H7 (cell line): ENCODE results near the gene DLX3. TPM values are rescaled to one million over a fixed set of nuclear protein-coding genes. Genes with fewer than 3 reads are reported as not detected.

Experiments
- DNase-seq: peaks from one replicate; pipeline ENCODE4 v3.0.0; 2012
- H3K27me3 ChIP-seq: 2 replicates; pipeline ENCODE4 v1.6.0; 2011; ENCODE audit warnings: mild to moderate bottlenecking, low read length; ENCODE audit not compliant: control insufficient read depth, insufficient read depth
- H3K36me3 ChIP-seq: replicated peaks from 2 replicates; pipeline ENCODE4 v1.5.1; 2011; ENCODE audit warnings: low read length; ENCODE audit not compliant: control insufficient read depth, insufficient read depth
- H3K4me3 ChIP-seq: 2 replicates; pipeline ENCODE4 v1.5.1; 2011; ENCODE audit warnings: low read depth, mild to moderate bottlenecking, control low read depth, low read length, moderate library complexity; ENCODE audit not compliant: insufficient read depth
- total RNA-seq: library from RNA; depleted of rRNA; stranded (reverse); fragments of >200 nt; shearing (Covaris generic); gene quantifications from 2 replicates; pipeline ENCODE4 v1.2.3, GENCODE V29; 2014

The DLX3 gene
- total RNA-seq, 1 experiment from 2014 or later = not detected

DNA sequence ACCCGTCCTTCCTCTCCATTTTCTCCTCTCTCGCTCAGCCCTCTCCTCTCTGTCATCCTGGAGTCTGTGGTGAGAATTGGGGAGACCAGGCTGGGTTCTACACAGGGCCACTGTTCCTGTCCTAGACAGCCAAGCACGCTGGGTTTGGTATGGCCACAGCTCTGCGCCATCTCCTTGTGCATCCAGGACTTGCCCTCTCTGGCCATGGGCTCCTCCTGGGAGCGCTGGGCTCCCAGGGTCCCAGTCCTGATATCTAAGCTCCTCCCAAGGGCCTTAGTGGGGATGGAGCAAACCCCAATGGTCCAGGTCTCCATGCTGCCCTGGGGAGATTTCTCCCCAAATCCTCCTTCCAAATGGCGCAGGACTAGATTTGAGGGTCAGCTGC is 33.7 kb upstream of the DLX3 start:
- Histone ChIP-seq H3K27me3 (no peaks in the 10 kb centered on the region), H3K36me3 (no peaks in the 10 kb centered on the region), H3K4me3 (no peak overlapping the region)
- no peak for DNase-seq

DNA sequence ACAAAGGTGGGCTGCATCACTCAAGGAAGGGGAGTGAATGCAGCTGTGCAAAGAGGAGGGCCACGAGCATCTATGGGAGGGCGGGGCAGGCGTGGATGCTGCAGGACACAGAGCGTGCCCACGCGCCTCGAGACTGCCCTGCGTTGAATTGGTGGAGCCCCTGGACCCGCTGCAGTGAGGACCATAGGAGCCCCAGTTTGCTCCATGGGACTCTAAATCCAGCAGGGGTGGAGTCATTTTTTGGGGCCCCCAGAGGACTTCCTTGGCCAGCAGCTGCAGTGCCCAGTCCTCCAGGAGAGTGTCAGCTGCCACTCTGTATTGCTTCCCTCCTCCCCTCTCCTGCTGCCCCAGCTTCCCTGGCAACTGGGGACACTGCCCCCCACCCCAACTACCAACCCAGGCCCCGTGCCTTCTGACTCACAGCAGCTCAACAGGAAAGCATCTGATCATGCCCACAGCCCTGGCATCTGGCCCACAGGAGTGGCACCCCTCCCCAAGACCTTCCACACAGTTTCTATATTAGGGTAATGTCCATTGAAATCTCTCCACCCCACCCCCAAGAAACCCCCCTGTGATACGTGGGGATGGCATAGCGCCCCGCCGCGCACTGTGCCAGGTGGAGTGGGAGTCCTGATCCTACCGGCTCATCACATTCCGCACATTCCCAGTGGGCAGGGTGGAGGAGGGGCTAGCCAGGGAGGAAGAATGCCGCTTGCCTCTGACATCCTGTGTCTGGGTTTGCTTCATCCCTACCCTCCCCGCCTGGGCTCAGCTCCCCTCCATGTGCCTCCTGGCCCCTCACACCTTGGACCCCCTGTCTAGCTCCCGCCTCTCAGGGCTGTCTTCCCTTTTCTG is 33.1 kb upstream of the DLX3 start:
- Histone ChIP-seq H3K27me3 (no peaks in the 10 kb centered on the region), H3K4me3 (no peak overlapping the region), H3K36me3 (no peaks in the 10 kb centered on the region)
- peak; percentile 84 for DNase-seq

DNA sequence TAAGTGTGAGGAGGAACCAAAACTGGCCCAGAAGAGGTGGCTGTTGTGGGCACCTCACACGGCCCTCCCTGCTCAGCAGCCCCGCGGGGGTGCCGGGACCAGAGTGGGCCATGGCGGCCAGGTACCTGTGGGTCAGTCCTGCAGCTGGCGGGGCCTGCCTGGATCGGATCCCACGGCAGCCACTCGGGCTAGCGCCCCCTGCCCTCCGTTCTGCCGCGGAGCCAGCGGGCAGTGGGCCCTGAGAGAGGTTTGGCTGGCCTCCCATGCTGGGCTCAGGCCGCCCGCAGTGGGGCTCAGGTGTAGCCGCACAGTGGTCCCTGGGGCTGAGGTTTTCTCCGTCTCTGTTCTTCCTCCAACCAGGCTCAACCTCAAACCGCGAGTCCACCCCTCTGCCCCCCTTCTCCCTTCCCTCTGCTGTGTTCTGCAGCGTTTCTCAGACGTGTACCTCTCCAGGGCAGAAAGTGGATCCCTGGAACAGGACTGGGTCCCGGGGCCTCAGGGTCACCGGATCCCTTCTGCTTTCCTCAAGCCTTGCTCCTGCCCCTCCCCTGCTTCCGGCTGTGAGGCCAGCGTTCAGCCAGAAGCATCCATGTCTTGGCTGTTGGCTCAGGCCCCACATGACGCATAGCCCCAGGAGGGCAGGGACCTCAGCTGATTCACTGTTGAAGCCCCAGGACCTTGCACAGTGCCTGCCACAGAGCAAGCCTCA is 32.3 kb upstream of the DLX3 start:
- peak; percentile 74 for DNase-seq

DNA sequence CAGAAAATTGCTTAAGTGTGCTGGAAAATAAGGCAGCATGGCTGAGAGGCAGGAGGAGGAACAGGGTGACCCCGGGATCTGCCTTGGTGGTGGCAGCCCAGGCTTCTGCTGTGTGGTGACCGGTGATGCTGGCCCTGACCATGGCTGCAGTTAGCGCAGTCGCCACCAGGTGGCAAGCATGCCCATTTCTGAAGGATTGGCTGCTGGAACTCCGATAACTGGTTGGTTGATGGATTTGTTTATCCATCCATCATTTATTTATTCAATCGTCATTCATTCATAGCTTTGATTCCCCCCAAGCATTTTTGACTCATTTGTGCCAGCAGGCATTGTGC is 31.8 kb upstream of the DLX3 start:
- H3K36me3 ChIP-seq = no peaks in the 10 kb centered on the region
- H3K4me3 ChIP-seq = no peak overlapping the region; the same call in 1 of the 2 replicates
- DNase-seq = peak; percentile 90
- H3K27me3 ChIP-seq = no peaks in the 10 kb centered on the region

More for the DNA sequence above, 32.3 kb upstream of the DLX3 start:
- no peaks in the 10 kb centered on the region for H3K36me3 ChIP-seq
- no peaks in the 10 kb centered on the region for H3K27me3 ChIP-seq
- H3K4me3 ChIP-seq = peak overlapping the region; percentile 17; the same call in 1 of the 2 replicates

DNA sequence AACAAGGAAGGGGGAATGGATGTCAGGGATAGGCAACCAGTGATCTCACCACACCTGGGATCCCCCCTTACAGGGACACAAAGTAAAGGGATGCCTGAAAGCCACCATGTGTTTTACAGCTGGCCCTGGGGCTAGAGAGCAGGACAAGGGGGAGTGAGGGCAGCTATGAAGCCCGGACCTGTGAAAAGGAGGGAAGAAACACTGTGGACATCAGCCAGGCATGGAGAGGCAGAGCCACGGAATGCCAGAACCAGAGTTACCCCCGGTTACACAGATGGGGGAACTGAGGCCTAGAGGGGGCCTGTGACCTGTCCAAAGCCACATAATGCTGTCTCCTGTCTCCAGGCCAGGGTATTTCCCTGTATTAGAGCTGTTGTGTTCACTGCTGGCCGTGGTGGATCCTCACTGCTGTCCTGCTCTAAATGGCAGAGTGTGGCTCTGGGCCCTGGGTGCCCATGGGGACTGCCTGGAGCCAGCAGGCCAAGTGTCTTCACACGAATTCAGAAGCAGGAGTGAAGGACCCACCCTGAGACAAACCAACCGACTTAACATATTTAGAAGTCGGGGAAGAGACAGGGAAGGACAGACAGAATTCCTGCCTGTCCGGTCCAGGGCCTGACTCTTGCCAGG is 31.1 kb upstream of the DLX3 start:
- DNase-seq = no peak
- no peak overlapping the region for H3K4me3 ChIP-seq
- H3K27me3 ChIP-seq = no peaks in the 10 kb centered on the region
- H3K36me3 ChIP-seq = no peaks in the 10 kb centered on the region

DNA sequence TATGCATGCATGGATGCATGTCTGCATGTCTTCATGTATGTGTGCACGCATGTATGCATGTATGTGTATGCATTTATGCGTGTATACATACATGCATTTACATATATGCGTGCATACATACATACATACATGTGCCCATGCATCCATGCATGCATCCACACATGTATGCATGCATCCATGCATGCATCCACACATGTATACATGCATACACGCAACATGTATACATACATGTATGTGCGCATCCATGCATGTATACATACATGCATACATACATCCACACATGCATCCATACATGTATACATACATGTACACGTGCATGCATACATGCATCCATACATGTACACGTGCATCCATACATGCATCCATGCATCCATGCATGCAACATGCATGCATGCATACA is 29.8 kb upstream of the DLX3 start:
- Histone ChIP-seq H3K27me3 (no peaks in the 10 kb centered on the region), H3K4me3 (no peak overlapping the region), H3K36me3 (no peaks in the 10 kb centered on the region)
- DNase-seq = no peak

DNA sequence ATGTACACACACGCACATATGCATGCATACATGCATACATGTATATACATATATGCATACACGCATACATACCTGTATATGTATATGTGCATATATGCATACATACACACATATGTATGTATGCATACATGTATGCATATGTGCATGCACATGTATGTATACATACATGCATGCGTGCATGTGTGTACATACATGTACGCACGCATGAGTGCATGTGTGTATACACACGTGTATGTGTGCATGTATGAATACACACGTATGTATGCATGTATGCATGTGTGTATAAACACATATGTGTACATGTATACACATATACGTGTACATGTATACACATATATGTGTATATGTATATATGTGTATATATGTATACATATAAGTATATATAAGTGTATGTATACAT is 28.5 kb upstream of the DLX3 start:
- no peaks in the 10 kb centered on the region for H3K36me3 ChIP-seq
- no peak overlapping the region for H3K4me3 ChIP-seq
- H3K27me3 ChIP-seq = no peaks in the 10 kb centered on the region; the same call in 1 of the 2 replicates
- no peak for DNase-seq

DNA sequence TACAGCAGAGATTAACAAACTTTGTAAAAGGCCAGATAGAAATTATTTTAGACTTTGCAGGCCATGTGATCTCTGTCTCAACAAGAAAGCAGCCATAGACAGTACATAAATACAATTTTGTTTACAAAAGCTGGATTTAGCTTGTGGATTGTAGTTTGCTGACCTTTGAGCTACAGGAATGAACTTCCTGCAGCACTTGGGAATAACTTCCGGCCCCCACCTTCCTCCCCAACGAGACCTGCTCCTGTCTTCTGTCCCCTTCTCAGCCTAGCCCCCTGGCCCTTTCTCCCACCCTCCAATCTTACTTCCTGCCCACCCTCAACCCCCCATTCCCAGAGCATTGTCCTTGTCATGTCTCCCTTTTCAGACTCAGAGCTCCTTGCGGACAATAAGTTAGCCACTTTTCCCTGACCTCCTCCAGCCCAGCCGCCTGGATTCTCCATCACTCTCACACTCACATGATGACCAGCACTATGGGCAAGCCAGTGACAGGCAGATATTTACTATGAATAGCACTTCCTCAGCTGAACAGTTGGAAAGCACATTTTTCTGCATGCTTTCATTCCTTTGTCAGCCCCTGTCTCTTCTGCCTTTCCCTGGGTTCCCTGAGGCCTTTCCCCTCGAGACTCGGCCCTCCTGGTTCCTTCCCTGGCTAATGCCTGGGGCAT is 27.6 kb upstream of the DLX3 start:
- no peaks in the 10 kb centered on the region; the same call in 1 of the 2 replicates for H3K27me3 ChIP-seq
- H3K36me3 ChIP-seq = no peaks in the 10 kb centered on the region
- no peak for DNase-seq
- no peak overlapping the region for H3K4me3 ChIP-seq

DNA sequence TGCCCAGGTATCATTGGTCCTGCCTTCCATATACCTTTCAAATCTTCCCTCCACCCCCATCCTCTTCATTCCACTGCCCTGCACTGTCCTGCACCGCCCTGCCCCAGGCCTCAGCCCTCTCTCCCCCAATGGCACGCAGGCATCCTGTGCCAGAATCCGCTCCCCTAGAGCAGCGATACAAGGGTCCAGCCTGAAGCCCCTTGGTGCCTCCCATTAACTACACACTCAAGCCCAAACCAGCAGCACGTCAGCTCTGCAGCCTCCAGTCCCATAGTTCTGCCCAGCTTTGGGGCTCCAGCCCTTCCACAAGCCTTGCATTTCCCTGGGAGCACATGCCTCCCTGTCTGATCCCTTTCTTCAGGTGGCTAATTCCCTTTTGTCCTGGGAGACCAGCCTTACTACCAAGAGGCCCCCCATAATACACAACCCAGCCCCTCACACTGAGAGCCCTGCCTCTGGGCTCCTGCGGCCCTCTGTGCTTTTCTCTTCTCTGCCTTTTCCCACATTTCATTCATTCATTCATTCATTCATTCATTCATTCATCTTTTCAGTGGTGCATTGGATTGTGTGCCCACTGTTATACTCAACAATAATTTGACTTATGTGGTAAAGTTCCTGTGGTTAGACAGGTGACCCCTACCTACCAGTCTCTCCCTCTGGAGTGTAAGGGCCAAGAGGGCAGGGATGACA is 26.8 kb upstream of the DLX3 start:
- DNase-seq = no peak
- Histone ChIP-seq H3K27me3 (no peaks in the 10 kb centered on the region; the same call in 1 of the 2 replicates), H3K36me3 (no peaks in the 10 kb centered on the region), H3K4me3 (no peak overlapping the region)

DNA sequence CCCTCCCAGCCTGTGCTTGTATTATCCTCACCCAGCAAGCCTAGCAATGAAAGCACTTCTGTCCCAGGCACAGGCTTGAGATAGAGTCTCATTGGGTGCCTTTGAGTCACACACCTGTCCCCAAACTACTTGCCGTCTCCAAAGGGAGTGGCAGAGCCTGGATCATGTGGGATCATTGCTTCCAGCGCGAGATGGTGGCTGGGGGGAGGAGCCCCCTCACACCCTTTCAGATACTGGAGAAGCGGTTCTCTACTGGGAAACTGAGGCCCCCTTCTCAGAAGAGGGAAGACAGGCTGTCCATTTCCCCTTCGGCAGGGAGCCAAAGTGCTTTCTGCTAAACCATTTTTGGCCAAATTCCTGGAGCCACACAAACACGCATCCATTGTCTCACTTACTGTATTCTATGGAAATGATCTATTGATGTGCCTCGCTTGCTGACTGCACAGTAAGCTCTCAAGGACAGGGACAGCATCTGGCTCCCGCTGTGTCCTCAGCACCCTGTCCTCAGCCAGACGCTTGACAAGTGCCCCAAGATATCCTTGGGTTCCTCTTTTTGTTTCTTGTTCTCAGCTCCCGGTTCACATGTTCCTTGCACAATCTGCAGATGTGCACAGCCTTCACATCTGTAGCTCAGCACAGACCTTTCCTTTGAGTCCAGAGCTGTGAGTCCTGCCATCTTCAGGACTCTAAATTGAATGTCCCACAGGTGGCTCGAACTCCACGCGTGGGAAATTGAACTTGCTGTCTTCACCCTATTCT is 26.0 kb upstream of the DLX3 start:
- no peak for DNase-seq
- no peaks in the 10 kb centered on the region for H3K36me3 ChIP-seq
- no peak overlapping the region for H3K4me3 ChIP-seq
- H3K27me3 ChIP-seq = no peaks in the 10 kb centered on the region; the same call in 1 of the 2 replicates

DNA sequence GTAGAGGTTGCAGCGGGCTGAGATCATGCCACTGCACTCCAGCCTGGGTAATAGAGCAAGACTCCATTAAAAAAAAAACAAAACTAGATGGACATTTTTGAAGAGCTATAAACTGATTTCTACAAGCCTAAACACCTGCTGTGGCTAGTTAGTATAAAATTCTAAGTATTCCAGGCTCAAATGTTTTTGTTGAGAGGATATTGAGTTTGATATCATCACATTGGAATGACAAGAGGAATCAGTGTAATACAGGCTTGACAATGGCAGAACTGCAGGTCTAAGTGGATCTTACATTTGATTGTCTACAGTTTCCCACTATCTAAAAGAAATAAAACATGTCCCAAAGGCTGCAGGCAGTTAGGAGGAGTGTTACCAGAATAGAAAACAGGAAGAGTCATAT is 23.9 kb upstream of the DLX3 start:
- H3K27me3 ChIP-seq = no peaks in the 10 kb centered on the region; the same call in 1 of the 2 replicates
- no peak overlapping the region for H3K4me3 ChIP-seq
- no peak for DNase-seq
- H3K36me3 ChIP-seq = no peaks in the 10 kb centered on the region

DNA sequence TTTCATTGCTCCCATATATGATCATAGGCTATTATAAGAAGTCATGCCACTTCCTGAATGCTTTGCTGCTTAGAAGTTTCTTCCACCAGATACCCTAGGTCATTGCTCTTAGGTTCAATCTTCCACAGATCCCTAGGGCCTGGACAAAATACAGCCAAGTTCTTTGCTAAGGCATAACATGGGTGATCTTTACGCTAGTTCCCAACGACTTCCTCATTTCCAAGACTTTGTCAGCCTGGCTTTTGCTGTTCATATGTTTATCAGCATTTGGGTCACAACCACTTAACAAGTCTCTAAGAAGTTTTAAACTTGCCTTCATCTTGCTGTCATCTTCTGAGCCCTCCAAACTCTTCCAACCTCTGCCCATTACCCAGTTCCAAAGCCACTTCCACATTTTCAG is 20.1 kb upstream of the DLX3 start:
- H3K27me3 ChIP-seq = no peaks in the 10 kb centered on the region; the same call in 1 of the 2 replicates
- DNase-seq = no peak

DNA sequence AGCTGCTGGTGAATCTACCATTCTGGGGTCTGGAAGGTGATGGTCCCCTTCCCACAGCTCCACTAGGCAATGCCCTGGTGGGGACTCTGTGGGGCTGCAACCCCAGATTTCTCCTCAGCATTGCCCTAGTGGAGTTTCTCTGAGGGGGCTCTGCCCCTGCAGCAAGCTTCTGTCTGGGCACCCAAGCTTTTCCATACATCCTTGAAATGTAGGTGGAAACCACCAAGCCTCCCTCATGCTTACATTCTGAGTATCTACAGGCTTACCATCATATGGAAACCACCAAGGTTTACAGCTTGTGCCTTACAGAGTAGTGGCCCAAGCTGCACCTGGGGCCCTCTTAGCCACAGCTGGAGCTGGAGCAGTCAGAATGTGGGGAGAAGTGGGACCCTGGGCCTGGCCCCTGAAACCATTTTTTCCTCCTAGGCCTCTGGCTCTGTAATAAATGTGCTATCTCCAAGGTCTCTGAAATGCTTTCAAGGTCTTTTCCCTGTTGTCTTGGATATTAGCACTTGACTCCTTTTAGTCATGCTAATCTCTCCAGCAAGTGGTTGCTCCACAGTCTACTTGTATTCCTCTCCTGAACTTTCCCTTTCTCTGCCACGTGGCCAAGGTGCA is 19.6 kb upstream of the DLX3 start:
- no peak for DNase-seq
- H3K4me3 ChIP-seq = no peak overlapping the region
- H3K27me3 ChIP-seq = no peaks in the 10 kb centered on the region; the same call in 1 of the 2 replicates
- no peaks in the 10 kb centered on the region for H3K36me3 ChIP-seq

More for the DNA sequence above, 20.1 kb upstream of the DLX3 start:
- Histone ChIP-seq H3K36me3 (no peaks in the 10 kb centered on the region), H3K4me3 (no peak overlapping the region)
